HG03045 (cell line): ENCODE results near the gene ZNF423.

ENCODE experiments used
- ATAC-seq: cut with Tn5 transposase; IDR thresholded peaks from one replicate; pipeline ENCODE4 v1.9.1; 2021; ENCODE audit warnings: mild to moderate bottlenecking, moderate library complexity; ENCODE audit not compliant: unreplicated experiment

ZNF423 gene

DNA sequence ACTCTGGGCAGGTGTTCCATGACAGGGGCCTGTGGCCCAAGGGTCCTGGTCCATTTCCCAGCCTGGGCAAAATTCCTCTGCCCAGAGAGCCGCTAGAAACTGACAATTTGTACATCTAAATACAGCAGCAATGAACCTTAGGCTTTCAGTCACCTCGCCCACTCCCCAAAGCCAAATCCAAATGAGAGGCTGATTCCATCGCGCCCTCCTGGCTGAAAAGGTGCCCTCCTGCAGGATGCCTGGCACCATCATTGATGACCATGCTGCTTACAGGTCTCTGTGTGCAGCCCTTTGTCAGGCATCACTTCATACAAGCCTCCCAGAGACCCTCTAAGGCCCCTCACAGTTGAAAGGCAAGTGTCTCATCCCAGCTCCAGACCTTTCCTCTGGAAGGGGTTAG is 367.6 kb downstream of the ZNF423 start:
- ATAC-seq = no peak

DNA sequence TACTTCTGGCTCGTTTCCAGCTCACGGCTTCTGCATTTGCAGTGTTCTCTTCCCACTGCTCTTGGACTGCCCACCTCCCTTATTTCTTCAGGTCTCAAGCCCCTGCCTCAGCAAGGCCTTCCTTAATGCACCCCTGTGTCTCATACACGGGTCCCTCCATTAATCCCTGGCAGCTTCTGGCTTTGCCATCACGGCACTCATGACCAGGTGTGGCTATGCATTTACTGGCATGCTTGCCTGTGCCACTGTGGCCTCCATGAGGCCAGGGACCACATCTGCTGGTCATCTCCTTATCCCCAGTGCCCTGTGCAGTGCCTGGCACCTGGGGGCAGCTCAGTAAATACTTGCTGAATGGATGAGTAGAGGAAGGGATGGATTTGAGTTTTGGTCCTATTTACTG is 368.2 kb downstream of the ZNF423 start:
- no peak for ATAC-seq

DNA sequence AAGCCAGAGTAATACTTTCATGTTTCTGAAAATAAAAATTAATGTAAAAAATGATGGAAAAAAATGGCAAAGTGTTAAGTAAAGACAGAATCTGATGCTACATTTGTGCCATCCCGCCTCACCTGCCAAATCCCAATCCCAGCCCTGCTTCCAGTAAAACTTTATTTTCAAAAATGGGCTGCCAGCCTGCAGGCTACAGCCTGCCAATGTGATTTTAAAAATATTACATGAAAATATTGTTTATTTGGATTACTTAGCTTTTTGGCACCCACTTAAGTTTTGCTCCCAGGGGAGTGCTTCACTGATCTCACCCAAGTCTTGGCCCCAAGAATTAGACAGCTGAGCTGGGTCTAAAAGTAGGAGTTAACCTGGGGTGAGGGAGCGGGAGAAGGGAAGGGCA is 369.5 kb downstream of the ZNF423 start:
- no peak for ATAC-seq

DNA sequence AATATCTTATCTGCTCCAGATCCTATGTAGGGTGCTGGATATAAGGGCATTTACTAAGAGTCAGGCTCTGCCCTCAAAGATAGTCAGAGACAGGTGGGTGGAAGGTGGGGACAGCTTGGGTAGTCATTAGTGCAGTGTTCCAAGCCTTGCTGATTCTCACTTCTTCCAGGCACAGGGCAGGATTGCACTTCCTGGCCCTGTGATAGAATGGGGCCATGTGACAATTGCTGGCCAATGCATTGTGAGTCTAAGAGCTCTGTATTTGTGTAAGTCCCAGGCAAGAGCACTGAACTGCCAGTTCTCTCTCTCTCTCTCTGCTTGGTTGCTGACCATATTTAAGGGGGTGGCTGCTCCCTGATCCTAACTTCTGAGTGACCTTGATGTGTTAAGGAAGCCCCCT is 370.2 kb downstream of the ZNF423 start:
- ATAC-seq = no peak

DNA sequence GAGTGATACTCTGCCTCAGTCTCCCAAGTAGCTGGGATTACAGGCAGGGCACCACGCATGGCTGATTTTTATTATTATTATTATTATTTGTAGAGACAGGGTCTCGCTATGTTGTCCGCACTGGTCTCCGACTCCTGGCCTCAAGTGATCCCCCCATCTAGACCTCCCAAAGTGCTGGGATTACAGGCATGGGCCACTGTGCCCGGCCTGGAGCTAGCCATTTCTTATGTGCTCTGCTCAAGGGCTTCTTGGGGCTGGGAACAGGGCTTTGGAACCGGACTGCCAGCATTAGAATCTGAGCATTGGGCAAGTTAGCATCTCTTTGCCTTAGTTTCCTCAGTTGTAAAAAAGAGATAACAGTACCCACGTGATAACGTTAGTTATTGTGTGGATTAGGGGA is 371.0 kb downstream of the ZNF423 start:
- no peak for ATAC-seq

DNA sequence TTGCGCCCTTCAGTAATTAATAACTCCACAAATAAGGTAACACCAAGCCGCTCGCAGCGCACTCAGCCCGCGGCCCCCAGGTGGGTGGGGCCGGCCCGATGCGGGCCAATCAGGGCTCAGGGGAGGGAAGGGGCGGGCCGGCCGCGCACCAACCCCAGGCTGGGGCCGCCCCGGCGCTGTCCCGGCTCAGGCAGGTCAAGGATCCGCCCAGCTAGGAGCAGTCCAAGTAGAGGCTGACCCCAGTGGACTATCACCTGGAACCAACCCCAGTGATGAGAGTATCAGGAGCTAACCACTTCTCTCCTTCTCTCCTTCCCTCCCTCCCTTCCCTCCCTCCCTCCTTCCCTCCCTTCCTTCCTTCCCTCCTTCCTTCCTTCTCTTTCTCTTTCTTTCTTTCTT is 371.5 kb downstream of the ZNF423 start:
- ATAC-seq = peak; percentile 73

DNA sequence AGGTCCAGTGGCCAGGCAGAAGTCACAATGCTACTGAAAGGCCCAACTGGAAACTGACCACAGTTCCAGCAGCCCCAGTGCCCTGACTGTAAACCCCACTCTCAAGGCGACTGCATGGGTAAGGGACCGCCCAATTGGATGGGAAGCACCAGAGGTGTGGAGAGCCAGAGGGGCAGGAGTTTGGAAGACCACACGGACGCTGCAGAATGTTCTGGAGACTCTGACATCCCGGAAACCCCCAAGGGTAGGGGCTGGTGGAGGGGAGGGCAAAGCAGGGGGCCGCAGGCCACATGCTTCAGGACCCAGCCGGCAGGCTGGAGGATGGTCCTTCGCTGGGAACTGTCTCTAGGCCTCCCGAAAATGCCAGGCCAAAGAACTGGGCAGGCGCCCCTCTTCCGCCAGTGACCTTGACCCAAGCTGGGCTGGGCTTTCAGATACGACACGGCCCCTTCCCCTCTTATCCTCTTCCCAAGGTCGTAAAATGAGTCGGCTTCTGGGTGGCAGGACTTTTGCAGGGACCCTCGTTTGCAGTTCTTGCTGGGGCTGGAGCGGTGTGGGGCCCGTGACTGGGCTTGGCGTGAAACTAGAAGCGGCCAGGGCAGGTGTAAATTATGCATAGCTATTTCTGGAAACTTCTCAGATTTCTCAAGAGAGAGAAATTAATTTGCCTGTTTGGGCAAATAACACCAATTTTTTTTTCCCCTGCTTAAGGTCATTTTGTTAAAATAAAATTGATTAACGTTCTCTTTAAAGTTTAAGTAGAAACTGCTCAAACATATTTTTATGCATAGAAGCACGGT is 372.1 kb downstream of the ZNF423 start:
- no peak for ATAC-seq

DNA sequence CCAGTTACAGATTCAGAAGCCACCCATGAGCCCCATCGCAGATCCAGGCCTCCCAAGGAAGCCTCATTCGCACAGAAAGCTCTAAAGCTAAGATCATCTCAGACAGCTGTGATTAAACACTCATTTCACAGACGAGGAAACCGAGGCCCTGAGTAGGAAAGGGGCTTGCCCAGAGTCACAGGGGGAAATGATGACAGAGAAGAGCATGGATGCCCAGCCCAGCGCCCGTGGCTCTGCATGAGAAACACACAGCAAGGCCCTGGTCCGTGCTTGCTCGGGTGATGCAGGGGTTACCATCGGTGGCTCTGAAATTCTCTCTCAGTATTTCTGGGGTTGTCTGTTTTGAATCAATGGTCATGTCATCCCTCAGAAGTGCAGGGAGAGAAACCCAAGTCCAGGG is 372.7 kb downstream of the ZNF423 start:
- no peak for ATAC-seq

DNA sequence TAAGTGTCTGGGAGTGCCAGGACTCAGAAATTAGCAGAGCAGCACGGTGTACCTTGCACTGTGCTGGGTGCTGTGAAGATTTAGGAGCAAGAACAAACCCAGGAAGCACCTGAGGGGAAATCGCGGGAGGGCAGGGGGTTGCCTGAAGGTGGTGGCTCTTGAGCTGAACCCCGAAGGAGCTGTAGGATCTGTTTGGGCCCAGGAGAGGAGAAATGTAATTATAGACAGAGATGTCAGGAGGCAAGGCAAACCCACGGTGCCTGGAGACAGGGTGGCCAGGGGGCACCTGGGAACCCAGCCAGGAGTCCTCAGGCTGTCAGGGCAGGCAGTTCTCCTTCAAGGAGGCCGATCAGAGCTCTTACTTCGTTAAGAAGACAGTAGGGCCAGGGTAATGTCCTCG is 373.2 kb downstream of the ZNF423 start:
- no peak for ATAC-seq

DNA sequence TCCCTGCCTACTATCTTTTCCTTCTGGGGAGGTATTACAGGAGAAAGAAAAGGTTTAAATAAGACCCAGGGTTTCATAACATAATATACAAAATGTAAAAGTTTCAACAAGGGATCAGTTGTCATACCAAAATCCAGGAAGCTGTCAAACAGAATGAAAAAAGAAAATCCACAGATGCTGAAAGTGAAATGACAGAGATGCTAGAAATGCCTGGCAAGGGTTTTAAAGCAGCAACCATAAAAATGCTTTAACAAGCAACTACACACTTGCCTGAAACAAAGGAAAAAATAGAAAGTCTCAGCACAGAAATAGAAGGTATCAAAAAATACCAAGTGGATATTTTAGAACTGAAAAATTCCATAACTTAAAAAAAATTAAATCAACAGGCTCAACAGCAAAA is 377.3 kb downstream of the ZNF423 start:
- ATAC-seq = no peak

DNA sequence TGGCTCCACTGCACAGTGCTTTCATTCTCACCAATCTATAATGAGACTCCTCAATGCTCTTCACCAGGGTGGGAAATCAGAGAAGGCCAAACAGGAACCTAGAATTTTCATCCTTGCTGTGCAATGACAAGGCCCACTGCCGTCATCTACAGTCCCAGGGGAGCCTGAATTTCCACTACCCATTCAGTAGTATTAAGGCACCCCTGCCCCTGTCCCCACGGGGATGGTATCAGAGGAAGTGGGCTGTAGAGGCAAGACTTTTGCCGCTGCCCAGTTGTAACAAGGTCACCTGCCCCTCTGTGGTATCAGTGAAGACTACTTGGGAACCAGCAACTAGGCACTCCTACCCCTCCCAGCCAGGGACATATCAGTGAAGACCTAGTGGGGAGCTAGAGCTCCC is 377.8 kb downstream of the ZNF423 start:
- ATAC-seq = no peak

DNA sequence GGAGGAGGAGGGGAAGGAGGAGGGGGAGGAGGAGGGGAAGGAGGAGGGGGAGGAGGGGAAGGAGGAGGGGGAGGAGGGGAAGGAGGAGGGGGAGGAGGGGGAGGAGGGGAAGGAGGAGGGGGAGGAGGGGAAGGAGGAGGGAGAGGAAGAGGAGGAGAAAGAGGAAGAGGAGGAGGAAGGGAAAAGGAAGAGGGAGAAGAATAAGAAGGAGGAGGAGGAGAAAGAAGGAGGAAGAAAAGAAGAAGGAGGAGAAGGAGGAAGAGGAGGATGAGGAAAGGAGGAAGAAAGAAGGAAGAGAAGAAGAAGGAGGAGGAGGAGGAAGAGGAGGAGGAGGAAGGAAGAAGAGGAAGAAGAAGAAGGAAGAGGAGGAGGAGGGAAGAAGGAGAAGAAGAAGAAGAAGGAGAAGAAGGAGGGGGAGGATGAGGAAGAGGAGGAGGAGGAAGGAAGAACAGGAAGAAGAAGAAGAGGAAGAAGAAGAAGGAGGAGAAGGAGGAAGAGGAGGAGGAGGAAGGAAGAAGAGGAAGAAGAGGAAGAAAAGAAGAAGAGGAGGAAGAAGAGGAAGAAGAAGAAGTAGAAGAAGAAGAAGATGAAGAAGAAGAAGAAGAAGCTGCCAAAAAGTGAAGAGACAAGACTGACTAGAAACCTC is 378.5 kb downstream of the ZNF423 start:
- ATAC-seq = no peak

DNA sequence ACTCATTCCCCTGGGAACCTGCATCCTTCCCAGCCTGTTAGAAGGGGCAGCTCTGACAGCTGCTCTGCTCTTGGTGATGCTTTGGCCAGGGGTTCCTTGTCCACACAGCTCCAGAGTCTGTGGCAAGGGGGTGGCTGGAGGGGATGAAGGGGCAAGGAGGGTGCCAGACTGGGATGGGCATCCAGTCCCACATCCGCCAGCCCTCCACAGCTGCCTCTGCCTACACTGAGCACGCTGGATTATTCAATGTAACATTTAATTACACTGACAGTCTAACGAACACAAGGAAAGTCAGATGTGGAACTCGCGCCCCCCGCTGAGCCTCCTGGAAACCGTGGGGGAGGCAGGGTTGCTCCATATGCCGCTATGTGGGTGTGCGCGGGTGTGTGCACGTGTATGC is 381.2 kb downstream of the ZNF423 start:
- ATAC-seq = no peak

DNA sequence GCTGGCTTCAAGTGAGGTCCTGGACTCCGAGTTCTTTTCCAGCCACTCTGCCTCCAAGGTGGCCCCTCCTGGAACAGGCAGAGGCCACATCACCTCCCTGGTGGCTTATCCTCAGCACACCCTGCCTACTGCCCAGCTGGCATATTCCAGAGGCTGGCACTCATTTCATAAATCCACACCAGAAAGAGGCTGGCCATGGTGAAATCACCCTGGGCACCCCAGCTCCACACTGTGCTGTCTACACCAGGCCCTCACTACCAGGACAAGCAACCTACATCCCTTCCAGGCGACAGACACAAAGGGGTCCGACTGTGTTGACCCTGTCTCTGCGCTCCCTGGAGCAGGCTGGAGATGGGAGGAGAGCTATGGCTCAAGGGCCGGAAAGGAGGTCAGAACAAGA is 382.1 kb downstream of the ZNF423 start:
- no peak for ATAC-seq

DNA sequence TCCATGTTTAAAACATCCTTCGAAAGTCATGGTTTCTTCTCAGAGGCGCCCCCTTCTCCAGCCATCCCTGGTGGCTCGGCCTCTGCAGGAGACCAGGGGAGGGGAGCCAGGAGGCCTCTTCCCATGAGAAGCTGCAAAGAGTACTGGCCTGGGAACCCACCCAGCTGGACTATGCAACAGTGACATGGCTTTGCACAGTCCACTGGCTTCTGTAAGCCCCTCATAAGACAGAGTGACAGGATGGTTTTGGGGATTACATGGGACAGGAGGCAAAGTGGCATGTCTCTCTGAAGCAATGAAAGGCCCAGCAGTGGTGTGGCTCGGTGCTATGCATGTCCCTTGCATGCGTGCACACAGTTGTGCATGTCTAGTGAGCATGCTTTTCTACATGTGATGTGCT is 382.8 kb downstream of the ZNF423 start:
- ATAC-seq = no peak

DNA sequence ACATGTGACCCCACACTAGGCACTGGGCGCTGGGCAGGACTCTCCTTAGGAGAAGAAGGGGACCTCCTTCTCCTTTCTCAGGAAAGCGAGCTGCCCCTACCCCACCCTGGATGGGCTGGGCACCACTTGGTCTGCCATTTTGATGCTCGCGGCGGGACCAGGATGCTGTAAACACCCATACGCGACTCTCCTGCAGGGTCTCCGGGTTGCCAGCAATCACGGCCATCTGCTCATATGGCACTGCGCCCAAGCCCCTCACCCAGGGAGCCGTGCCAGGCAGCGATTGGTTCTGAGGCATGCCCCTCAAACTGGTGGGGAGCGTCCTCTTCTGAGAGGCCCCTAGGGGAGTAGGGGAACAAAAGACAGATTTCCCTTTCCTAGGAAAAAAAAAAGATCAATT is 383.3 kb downstream of the ZNF423 start:
- ATAC-seq = no peak

DNA sequence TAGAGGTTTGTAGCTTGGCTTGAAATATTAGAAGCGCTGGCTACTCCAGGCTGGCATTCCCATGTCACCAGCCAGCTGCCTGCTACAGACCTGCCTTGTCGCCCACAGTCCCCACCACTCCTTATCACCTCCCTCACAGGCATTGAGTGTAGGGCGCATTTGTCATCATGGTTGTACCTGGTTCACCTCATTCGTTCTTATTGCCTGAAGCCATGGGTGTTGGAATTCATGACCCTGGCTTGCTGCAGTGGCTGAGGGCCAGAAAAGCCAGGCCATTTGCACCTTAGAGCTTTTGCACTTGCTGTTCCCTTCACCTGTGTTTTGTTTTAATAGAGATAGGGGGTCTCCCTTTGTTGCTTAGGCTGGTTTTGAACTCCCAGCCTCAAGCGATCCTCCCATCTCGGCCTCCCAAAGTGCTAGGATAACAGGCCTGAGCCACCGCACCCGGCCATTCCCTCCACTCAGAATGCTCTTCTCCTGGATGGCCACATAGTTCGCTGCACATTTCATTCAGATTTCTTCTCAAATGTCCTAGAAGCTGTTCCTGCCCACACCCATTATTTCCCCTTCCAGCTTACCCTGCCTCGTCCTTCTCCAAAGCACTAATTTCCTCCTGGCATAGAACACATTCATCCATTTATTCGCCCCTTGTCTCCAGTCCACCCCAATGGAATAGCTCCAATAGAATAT is 384.7 kb downstream of the ZNF423 start:
- no peak for ATAC-seq

DNA sequence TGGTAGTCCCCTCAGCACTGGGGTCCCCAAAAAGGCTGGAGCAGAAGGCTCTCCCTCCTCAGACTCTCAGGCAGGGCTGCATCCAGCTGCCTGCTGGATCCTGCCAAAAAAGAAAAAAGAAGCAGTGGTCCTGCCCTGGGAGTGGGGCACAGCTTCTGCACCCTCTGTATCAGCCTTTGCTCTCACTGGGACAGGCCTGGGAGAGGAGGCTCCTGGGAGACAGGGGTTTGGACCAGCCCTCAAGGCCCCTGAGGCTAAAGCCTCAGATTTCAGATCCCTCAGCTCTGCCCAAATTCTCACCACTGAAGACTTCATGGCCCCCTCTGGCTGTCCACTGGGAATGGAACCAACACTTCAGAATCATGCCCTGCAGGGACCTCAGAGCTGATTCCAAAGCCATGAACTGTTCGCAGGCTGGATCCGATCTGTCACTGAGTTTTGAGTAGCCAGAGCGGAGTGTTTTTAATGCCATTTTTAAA is 385.4 kb downstream of the ZNF423 start:
- ATAC-seq = no peak

DNA sequence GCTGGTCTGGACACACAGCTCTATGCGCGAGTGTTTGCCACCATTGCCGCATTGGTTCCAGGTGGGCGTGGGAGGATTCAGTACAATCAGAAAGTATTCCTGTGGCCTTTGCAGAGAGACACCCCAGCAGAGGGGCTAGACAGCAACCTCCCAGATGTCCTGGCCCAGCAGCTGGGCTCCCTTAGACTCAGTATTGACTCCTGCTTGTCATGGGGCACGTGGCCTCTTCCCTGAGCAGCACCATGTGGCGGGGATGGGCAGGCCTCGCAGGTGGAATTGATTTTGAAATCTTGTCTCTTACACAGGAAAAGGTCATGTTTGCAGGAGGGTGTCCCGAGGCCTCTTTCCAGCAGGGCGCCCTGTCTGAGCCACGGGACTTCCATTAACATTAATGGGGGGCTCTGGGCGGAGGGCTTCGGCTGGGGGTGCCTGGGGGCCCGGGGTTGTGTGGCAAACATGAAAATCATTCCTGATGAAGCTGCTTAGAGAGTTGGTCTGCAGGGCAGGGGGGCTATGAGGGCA is 385.9 kb downstream of the ZNF423 start:
- no peak for ATAC-seq

DNA sequence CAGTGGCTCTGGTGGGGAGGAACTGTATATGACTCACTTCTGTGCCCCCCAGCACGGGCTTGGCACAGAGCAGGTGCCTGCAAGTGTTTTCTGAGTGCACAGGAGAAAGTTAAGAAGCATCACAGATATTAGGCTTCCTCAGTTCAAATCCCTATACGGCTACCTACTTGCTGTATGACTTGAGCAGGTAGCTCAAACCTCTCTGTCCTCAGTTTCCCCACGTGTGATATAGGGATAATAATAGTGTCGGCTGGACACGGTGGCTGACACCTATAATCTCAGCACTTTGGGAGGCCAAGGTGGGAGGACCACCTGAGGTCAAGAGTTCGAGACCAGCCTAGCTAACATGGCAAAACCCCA is 386.6 kb downstream of the ZNF423 start:
- no peak for ATAC-seq

DNA sequence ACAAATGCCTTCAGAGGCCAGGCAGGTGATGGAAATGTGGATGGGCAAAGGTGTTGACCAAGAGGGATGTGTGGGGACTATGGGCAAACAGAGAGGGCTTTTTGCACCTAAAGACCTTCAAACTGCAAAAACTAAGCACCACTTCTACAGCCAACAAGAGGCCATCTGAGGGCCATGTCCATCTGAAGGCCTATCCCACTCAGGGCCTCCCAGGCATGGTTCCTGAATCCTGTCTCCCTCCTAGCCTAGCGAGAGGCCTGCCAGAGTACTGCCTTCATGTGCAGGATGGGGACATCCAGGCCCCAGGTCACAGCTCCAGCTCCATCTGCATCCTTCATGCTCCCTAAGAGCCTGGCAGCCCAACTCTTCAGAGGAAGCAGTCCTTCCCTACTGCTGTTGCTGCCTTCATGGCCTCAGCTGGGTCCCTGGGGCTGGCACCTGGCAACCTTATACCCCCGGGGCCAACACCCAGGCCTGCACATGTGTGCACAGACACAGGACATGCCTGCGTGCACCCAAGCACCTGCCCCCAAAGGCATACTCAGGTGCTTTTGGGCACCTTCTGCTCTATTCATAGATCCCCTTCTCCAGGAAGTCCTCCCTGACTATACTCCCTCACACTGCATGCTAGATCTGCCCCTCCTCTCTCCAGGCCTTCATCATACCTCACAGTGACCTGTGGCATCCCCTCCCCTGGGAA is 387.2 kb downstream of the ZNF423 start:
- no peak for ATAC-seq
